Loucy (cell line): ENCODE data around the gene IGSF10.

Experiments
- CTCF ChIP-seq: fragments of 200-600 bp; sonication (generic); conservative IDR thresholded peaks from 2 replicates; pipeline ENCODE4 v1.5.1; 2014; ENCODE audit warnings: mild to moderate bottlenecking, antibody characterized with exemption, low read length
- EZH2phosphoT487 ChIP-seq: fragments of 200-600 bp; IDR thresholded peaks from 2 replicates; pipeline ENCODE4 v1.6.1; 2018; ENCODE audit warnings: antibody characterized with exemption, mild to moderate bottlenecking, moderate library complexity, borderline replicate concordance

GRCh38 chr3:151460228-151460627, 633 bp downstream of the IGSF10 start:
- TF ChIP-seq EZH2phosphoT487 (no peak), CTCF (no peak)
